Neural cell (in vitro differentiated cells): ENCODE data around the gene MYOD1. TPM values are rescaled to one million over a fixed set of nuclear protein-coding genes. Genes with fewer than 3 reads are reported as not detected.

Experiments used
- H2AFZ ChIP-seq: fragments of 200-600, 300-800 bp; sonication (generic), shearing (Covaris generic); 2 replicates; pipeline ENCODE4 v1.6.0; 2014; ENCODE audit warnings: low read depth, mild to moderate bottlenecking, antibody characterized with exemption, low read length, moderate library complexity
- H3F3A ChIP-seq: fragments of 200-600 bp; shearing (Covaris generic); 2 replicates; pipeline ENCODE4 v1.6.1; 2016; ENCODE audit warnings: mild to moderate bottlenecking, moderate library complexity, mixed read lengths, antibody characterized with exemption, low read length; ENCODE audit not compliant: insufficient read depth, poor library complexity, severe bottlenecking
- H3K27ac ChIP-seq: fragments of 200-600, 300-800 bp; sonication (generic), shearing (Covaris generic); 2 replicates; pipeline ENCODE4 v1.5.1; 2014; ENCODE audit warnings: mild to moderate bottlenecking, low read length, moderate library complexity
- H3K27me3 ChIP-seq: fragments of 300-800, 200-600 bp; sonication (generic), shearing (Covaris generic); 2 replicates; pipeline ENCODE4 v1.6.0; 2014; ENCODE audit warnings: mild to moderate bottlenecking, low read depth, low read length, moderate library complexity; ENCODE audit not compliant: insufficient read depth
- H3K36me3 ChIP-seq: fragments of 300-800, 200-600 bp; sonication (generic), shearing (Covaris generic); 2 replicates; pipeline ENCODE4 v1.5.1; 2014; ENCODE audit warnings: mild to moderate bottlenecking, antibody characterized with exemption, low read length, moderate library complexity; ENCODE audit not compliant: insufficient read depth
- H3K4me2 ChIP-seq: fragments of 300-800, 200-600 bp; sonication (generic), shearing (Covaris generic); 2 replicates; pipeline ENCODE4 v1.6.0; 2014; ENCODE audit warnings: mild to moderate bottlenecking, low read length
- H3K4me3 ChIP-seq: fragments of 300-800, 200-600 bp; sonication (generic), shearing (Covaris generic); 2 replicates; pipeline ENCODE4 v1.5.1; 2014; ENCODE audit warnings: mild to moderate bottlenecking, low read length, moderate library complexity
- H3K79me2 ChIP-seq: fragments of 200-600 bp; shearing (Covaris generic); replicated peaks from 2 replicates; pipeline ENCODE4 v1.6.0; 2014; ENCODE audit warnings: mild to moderate bottlenecking, low read length, moderate library complexity; ENCODE audit not compliant: insufficient read depth
- H3K9ac ChIP-seq: fragments of 300-800, 200-600 bp; sonication (generic), shearing (Covaris generic); 2 replicates; pipeline ENCODE4 v1.6.1; 2016; ENCODE audit warnings: mild to moderate bottlenecking, low read length, mixed read lengths
- H3K9me2 ChIP-seq: fragments of 200-600 bp; shearing (Covaris generic); 2 replicates; pipeline ENCODE4 v1.6.1; 2016; ENCODE audit warnings: mild to moderate bottlenecking, low read length, mixed read lengths; ENCODE audit not compliant: insufficient read depth
- H3K9me3 ChIP-seq: fragments of 200-600, 300-800 bp; sonication (generic), shearing (Covaris generic); 2 replicates; pipeline ENCODE4 v1.6.1; 2016; ENCODE audit warnings: mild to moderate bottlenecking, mixed run types, low read length, moderate library complexity, mixed read lengths
- H4K20me1 ChIP-seq: fragments of 200-600 bp; shearing (Covaris generic); 2 replicates; pipeline ENCODE4 v1.6.1; 2016; ENCODE audit warnings: mild to moderate bottlenecking, mixed run types; ENCODE audit not compliant: insufficient read depth
- CTCF ChIP-seq: fragments of 450-650 bp; IDR thresholded peaks from 2 replicates; pipeline ENCODE4 v1.5.1; 2014; ENCODE audit warnings: antibody characterized with exemption, mild to moderate bottlenecking, moderate library complexity; ENCODE audit not compliant: poor library complexity, severe bottlenecking
- EP300 ChIP-seq: fragments of 450-650 bp; conservative IDR thresholded peaks from 2 replicates; pipeline ENCODE4 v1.6.1; 2014; ENCODE audit warnings: antibody characterized with exemption, mild to moderate bottlenecking, moderate library complexity; ENCODE audit not compliant: poor library complexity, severe bottlenecking
- EZH2 ChIP-seq: fragments of 200-600, 300-800 bp; shearing (Covaris generic), sonication (generic); IDR thresholded peaks from 2 replicates; pipeline ENCODE4 v1.6.1; 2014; ENCODE audit warnings: antibody characterized with exemption, low read length, borderline replicate concordance, mild to moderate bottlenecking; ENCODE audit not compliant: insufficient read depth, poor library complexity, severe bottlenecking
- MXI1 ChIP-seq: fragments of 450-650 bp; conservative IDR thresholded peaks from 2 replicates; pipeline ENCODE4 v1.6.1; 2014; ENCODE audit warnings: antibody characterized with exemption, mild to moderate bottlenecking; ENCODE audit not compliant: poor library complexity, severe bottlenecking
- POLR2AphosphoS5 ChIP-seq: IDR thresholded peaks from 2 replicates; pipeline ENCODE4 v1.6.1; 2012
- RAD21 ChIP-seq: fragments of 450-650 bp; conservative IDR thresholded peaks from 2 replicates; pipeline ENCODE4 v1.6.1; 2014; ENCODE audit warnings: antibody characterized with exemption, mild to moderate bottlenecking, moderate library complexity
- REST ChIP-seq: IDR thresholded peaks from 2 replicates; pipeline ENCODE4 v1.6.1; 2012; ENCODE audit warnings: borderline replicate concordance
- SMC3 ChIP-seq: fragments of 450-650 bp; conservative IDR thresholded peaks from 2 replicates; pipeline ENCODE4 v1.6.1; 2014; ENCODE audit warnings: antibody characterized with exemption, mild to moderate bottlenecking, moderate library complexity; ENCODE audit not compliant: poor library complexity
- TAF1 ChIP-seq: IDR thresholded peaks from 2 replicates; pipeline ENCODE4 v1.6.1; 2012; ENCODE audit warnings: low read depth
- polyA plus RNA-seq: library from polyadenylated mRNA; depleted of rRNA; stranded (reverse); fragments of >200 nt; gene quantifications from 2 replicates; pipeline ENCODE4 v1.2.3, GENCODE V29; 2014

MYOD1 gene
- polyA plus RNA-seq, 1 donor from 2014 or later: not detected

- TF ChIP-seq RAD21 (no peak), EP300 (no peak), SMC3 (no peak), EZH2 (no peak), CTCF (no peak), TAF1 (no peak), MXI1 (no peak)
- no peaks in the 10 kb centered on the region for H3K36me3 ChIP-seq
- no peaks in the 10 kb centered on the region for H4K20me1 ChIP-seq
- H3K9me2 ChIP-seq: no peaks in the 10 kb centered on the region
- no peak overlapping the region for H3K4me3 ChIP-seq
- H3K79me2 ChIP-seq: peaks cover 22% of the 10 kb centered on the region
- H3K27ac ChIP-seq: no peak overlapping the region
- no peaks in the 10 kb centered on the region for H3F3A ChIP-seq
- H3K9ac ChIP-seq: no peak overlapping the region
- H3K4me2 ChIP-seq: no peak overlapping the region
- no peaks in the 10 kb centered on the region for H3K27me3 ChIP-seq
- H3K9me3 ChIP-seq: no peaks in the 10 kb centered on the region
- H2AFZ ChIP-seq: no peak overlapping the region
These were observed 49.8 kb downstream of the MYOD1 start for GRCh38 chr11:17769218-17769617.

- Histone ChIP-seq H3K9ac (no peak overlapping the region), H3K4me2 (no peak overlapping the region), H2AFZ (no peak overlapping the region), H3K9me2 (no peaks in the 10 kb centered on the region), H3K9me3 (no peaks in the 10 kb centered on the region), H3K4me3 (no peak overlapping the region), H3K36me3 (no peaks in the 10 kb centered on the region), H3K27ac (no peak overlapping the region), H3F3A (no peaks in the 10 kb centered on the region), H3K79me2 (peaks cover 18% of the 10 kb centered on the region), H4K20me1 (no peaks in the 10 kb centered on the region), H3K27me3 (no peaks in the 10 kb centered on the region)
- TF ChIP-seq EP300 (no peak), TAF1 (no peak), RAD21 (no peak), CTCF (no peak), REST (no peak), EZH2 (no peak), SMC3 (no peak), POLR2AphosphoS5 (no peak), MXI1 (no peak)
These were observed 50.8 kb downstream of the MYOD1 start for GRCh38 chr11:17770048-17770652.
